Measurements from ENCODE around the gene PNPLA7. TPM values are rescaled to one million over a fixed set of nuclear protein-coding genes. Genes with fewer than 3 reads are reported as not detected.
A peak's percentile ranks its signal among the peaks of the same experiment; 100 is the strongest.

The PNPLA7 gene
- total RNA-seq, 4 donors from 2014 or later: 0.61 to 3.4 (median 0.91) TPM

- DNase-seq: no peak
- Histone ChIP-seq H3K4me1 (peaks cover 4 to 30% (median 12%) of the 10 kb centered on the region in 3 donors), H3K27ac (no peak overlapping the region), H3K9me3 (no peaks in the 10 kb centered on the region), H3K4me3 (no peak overlapping the region), H3K27me3 (peaks cover 0 to 5% (median 0%) of the 10 kb centered on the region in 4 donors), H3K36me3 (no peaks in the 10 kb centered on the region)
- TF ChIP-seq CTCF (IDR thresholded peaks at IDR 0.05) (no peak), POLR2A (IDR thresholded peaks at IDR 0.05) (no peak)
- intact Hi-C loops (cut with DNase I): no loop called here
- 88 to 91% methylated on average over 9 to 17 of the region's 28 CpGs for WGBS, 2 donors
These were observed 85.8 kb downstream of the PNPLA7 start for GRCh38 chr9:137464291-137464999.

- DNase-seq: no peak
- no peaks in the 10 kb centered on the region for H3K36me3 ChIP-seq
- H3K4me3 ChIP-seq: no peak overlapping the region
- no peak overlapping the region for H3K27ac ChIP-seq
- TF ChIP-seq POLR2A (IDR thresholded peaks at IDR 0.05) (no peak), CTCF (IDR thresholded peaks at IDR 0.05) (no peak)
- H3K9me3 ChIP-seq: no peaks in the 10 kb centered on the region
- peaks cover 0 to 5% (median 0%) of the 10 kb centered on the region in 4 donors for H3K27me3 ChIP-seq
- WGBS, 2 donors: 92 to 95% methylated on average over 2 to 11 of the region's 18 CpGs
- peaks cover 6 to 32% (median 13%) of the 10 kb centered on the region in 3 donors for H3K4me1 ChIP-seq
- intact Hi-C loops (cut with DNase I): no loop called here
These were observed 86.3 kb downstream of the PNPLA7 start for GRCh38 chr9:137463931-137464290.

GRCh38 chr9:137462986-137463930 lies 86.9 kb downstream of the PNPLA7 start:
- Histone ChIP-seq H3K4me3 (no peak overlapping the region), H3K4me1 (peaks cover 12 to 39% (median 18%) of the 10 kb centered on the region in 3 donors), H3K27ac (no peak overlapping the region), H3K27me3 (peaks cover 0 to 5% (median 0%) of the 10 kb centered on the region in 4 donors), H3K9me3 (no peaks in the 10 kb centered on the region), H3K36me3 (no peaks in the 10 kb centered on the region)
- no peak for DNase-seq
- TF ChIP-seq CTCF (IDR thresholded peaks at IDR 0.05) (no peak), POLR2A (IDR thresholded peaks at IDR 0.05) (no peak)
- intact Hi-C loops (cut with DNase I): no loop called here
- WGBS, 2 donors: 74 to 85% methylated on average over 7 to 9 of the region's 30 CpGs

- Histone ChIP-seq H3K4me1 (peaks cover 20 to 46% (median 25%) of the 10 kb centered on the region in 3 donors), H3K27ac (peak overlapping the region in 1 of 4 donors; percentile 48), H3K36me3 (peaks cover 0 to 2% (median 0%) of the 10 kb centered on the region in 3 donors), H3K27me3 (peaks cover 0 to 5% (median 0%) of the 10 kb centered on the region in 4 donors), H3K4me3 (peak overlapping the region in 1 of 4 donors; percentile 16), H3K9me3 (no peaks in the 10 kb centered on the region)
- no peak for TF ChIP-seq CTCF (IDR thresholded peaks at IDR 0.05)
- no peak for TF ChIP-seq POLR2A (IDR thresholded peaks at IDR 0.05)
- DNase-seq: no peak
- no CpG with 5 or more reads among the region's 25 CpGs for WGBS, 2 donors
- intact Hi-C loops (cut with DNase I): no loop called here
These were observed 87.7 kb downstream of the PNPLA7 start for GRCh38 chr9:137462396-137462985.
